RWPE2 (cell line): Measurements from ENCODE around the gene CIAPIN1.

ENCODE experiments used
- ATAC-seq: fragments of 200-7000 bp; cut with Tn5 transposase; 3 replicates; pipeline ENCODE4 v1.9.1; 2021; ENCODE audit warnings: low read depth
- DNase-seq: peaks from one replicate; pipeline ENCODE4 v3.0.0-alpha.2; 2020; ENCODE audit warnings: low spot score
- H3K27ac ChIP-seq: fragments of 450-650 bp; 2 replicates; pipeline ENCODE4 v1.5.1; 2017; ENCODE audit warnings: mild to moderate bottlenecking; ENCODE audit not compliant: poor library complexity, severe bottlenecking
- H3K27me3 ChIP-seq: fragments of 250-450 bp; sonication (Bioruptor Pico); 2 replicates; pipeline ENCODE4 v1.5.1; 2021; ENCODE audit warnings: mild to moderate bottlenecking, moderate library complexity; ENCODE audit not compliant: insufficient read depth, poor library complexity, severe bottlenecking
- H3K36me3 ChIP-seq: fragments of 250-450 bp; sonication (Bioruptor Pico); 2 replicates; pipeline ENCODE4 v1.5.1; 2020; ENCODE audit warnings: low read depth, mild to moderate bottlenecking, moderate library complexity
- H3K4me1 ChIP-seq: fragments of 250-450 bp; sonication (Bioruptor Pico); 2 replicates; pipeline ENCODE4 v1.5.1; 2021; ENCODE audit warnings: mild to moderate bottlenecking, moderate library complexity; ENCODE audit not compliant: insufficient read depth, poor library complexity, severe bottlenecking
- H3K4me3 ChIP-seq: fragments of 250-450 bp; sonication (Bioruptor Pico); 2 replicates; pipeline ENCODE4 v1.5.1; 2021; ENCODE audit warnings: mild to moderate bottlenecking, moderate library complexity; ENCODE audit not compliant: severe bottlenecking
- H3K9me3 ChIP-seq: fragments of 250-450 bp; sonication (Bioruptor Pico); 2 replicates; pipeline ENCODE4 v1.5.1; 2021; ENCODE audit warnings: mild to moderate bottlenecking, moderate library complexity; ENCODE audit not compliant: severe bottlenecking
- CTCF ChIP-seq: fragments of 450-650 bp; IDR thresholded peaks from one replicate; pipeline ENCODE4 v1.5.1; 2017; ENCODE audit warnings: mild to moderate bottlenecking, moderate library complexity; ENCODE audit not compliant: poor library complexity, severe bottlenecking

Gene CIAPIN1

GRCh38 chr16:57475711-57476339 lies 28.6 kb upstream of the CIAPIN1 start:
- peak; percentile 44; the same call in 1 of the 3 replicates for ATAC-seq
- no peak for DNase-seq
- peak; percentile 35 for TF ChIP-seq CTCF
- peaks cover 19% of the 10 kb centered on the region for H3K36me3 ChIP-seq
- H3K9me3 ChIP-seq = no peaks in the 10 kb centered on the region
- H3K27ac ChIP-seq = no peak overlapping the region
- H3K4me1 ChIP-seq = no peaks in the 10 kb centered on the region
- H3K4me3 ChIP-seq = no peak overlapping the region
- H3K27me3 ChIP-seq = no peaks in the 10 kb centered on the region

GRCh38 chr16:57474671-57475661 lies 27.8 kb upstream of the CIAPIN1 start:
- H3K36me3 ChIP-seq = peaks cover 27% of the 10 kb centered on the region
- no peaks in the 10 kb centered on the region for H3K4me1 ChIP-seq
- H3K9me3 ChIP-seq = no peaks in the 10 kb centered on the region
- no peaks in the 10 kb centered on the region for H3K27me3 ChIP-seq
- no peak for TF ChIP-seq CTCF
- ATAC-seq (no peak), DNase-seq (no peak)
- no peak overlapping the region for H3K27ac ChIP-seq
- no peak overlapping the region for H3K4me3 ChIP-seq

GRCh38 chr16:57473906-57474305 lies 26.7 kb upstream of the CIAPIN1 start:
- no peaks in the 10 kb centered on the region for H3K9me3 ChIP-seq
- H3K27ac ChIP-seq = no peak overlapping the region
- no peak overlapping the region for H3K4me3 ChIP-seq
- DNase-seq (no peak), ATAC-seq (no peak)
- H3K4me1 ChIP-seq = no peaks in the 10 kb centered on the region
- TF ChIP-seq CTCF = no peak
- peaks cover 38% of the 10 kb centered on the region for H3K36me3 ChIP-seq
- H3K27me3 ChIP-seq = no peaks in the 10 kb centered on the region

- H3K4me3 ChIP-seq = no peak overlapping the region
- H3K27me3 ChIP-seq = no peaks in the 10 kb centered on the region
- ATAC-seq (no peak), DNase-seq (no peak)
- H3K4me1 ChIP-seq = no peaks in the 10 kb centered on the region
- TF ChIP-seq CTCF = no peak
- H3K27ac ChIP-seq = no peak overlapping the region
- peaks cover 44% of the 10 kb centered on the region for H3K36me3 ChIP-seq
- no peaks in the 10 kb centered on the region for H3K9me3 ChIP-seq
Observed at GRCh38 chr16:57473176-57473840, 26.1 kb upstream of the CIAPIN1 start.
